ENCODE measurements around the gene BIN2.
"Not testable (repeated sequence)": the region's sequence is repeated elsewhere in the genome, so short reads cannot be mapped to it uniquely, and the experiment has no call there.

DNA sequence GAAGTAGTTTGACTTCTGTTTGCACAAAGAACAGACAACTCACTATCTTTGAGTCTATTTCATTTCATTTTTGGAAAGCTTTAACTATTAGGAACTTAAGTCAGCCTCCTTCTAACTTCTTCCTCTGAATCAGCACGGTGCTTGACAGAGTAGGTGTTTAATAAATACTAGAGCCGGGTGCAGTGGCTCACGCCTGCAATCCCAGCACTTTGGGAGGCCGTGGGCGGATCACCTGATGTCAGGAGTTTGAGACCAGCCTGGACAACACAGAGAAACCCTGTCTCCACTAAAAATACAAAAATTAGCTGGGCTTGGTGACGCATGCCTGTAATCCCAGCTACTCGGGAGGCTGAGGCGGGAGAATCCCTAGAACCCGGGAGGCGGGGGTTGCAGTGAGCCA lies 23.2 kb downstream of the BIN2 start:
- TF ChIP-seq EZH2phosphoT487 (IDR thresholded peaks at IDR 0.05; ENCODE audit: insufficient read depth, low read depth); EZH2 (IDR thresholded peaks at IDR 0.05; ENCODE audit: insufficient read depth, poor library complexity, severe bottlenecking): not testable (repeated sequence)
